HEK293T (cell line): Measurements from ENCODE around the gene INPP4B.

ENCODE experiments used
- ARNT ChIP-seq: fragments of 450-650 bp; IDR thresholded peaks from 2 replicates; pipeline ENCODE4 v1.6.1; 2017; ENCODE audit warnings: mild to moderate bottlenecking
- BHLHE40 ChIP-seq: fragments of 450-650 bp; IDR thresholded peaks from 2 replicates; pipeline ENCODE4 v1.6.1; 2016; ENCODE audit warnings: mild to moderate bottlenecking, moderate library complexity, borderline replicate concordance
- FOXK2 ChIP-seq: fragments of 450-650 bp; IDR thresholded peaks from 2 replicates; pipeline ENCODE4 v1.6.1; 2016; ENCODE audit warnings: mild to moderate bottlenecking
- HDGF ChIP-seq: fragments of 450-650 bp; IDR thresholded peaks from 2 replicates; pipeline ENCODE4 v1.6.1; 2017; ENCODE audit warnings: antibody characterized with exemption, borderline replicate concordance
- SP1 ChIP-seq: fragments of 450-650 bp; IDR thresholded peaks from 2 replicates; pipeline ENCODE4 v1.6.1; 2017
- SUZ12 ChIP-seq: fragments of 450-650 bp; IDR thresholded peaks from 2 replicates; pipeline ENCODE4 v1.6.1; 2016; ENCODE audit warnings: mild to moderate bottlenecking
- TARDBP ChIP-seq: fragments of 450-650 bp; IDR thresholded peaks from 2 replicates; pipeline ENCODE4 v1.6.1; 2016
- ZNF384 ChIP-seq: fragments of 450-650 bp; IDR thresholded peaks from 2 replicates; pipeline ENCODE4 v1.6.1; 2016
- TF ChIP-seq, protein P1 (sequence below): fragments of 450-650 bp; IDR thresholded peaks from 2 replicates; pipeline ENCODE4 v1.6.1; 2016

DNA sequence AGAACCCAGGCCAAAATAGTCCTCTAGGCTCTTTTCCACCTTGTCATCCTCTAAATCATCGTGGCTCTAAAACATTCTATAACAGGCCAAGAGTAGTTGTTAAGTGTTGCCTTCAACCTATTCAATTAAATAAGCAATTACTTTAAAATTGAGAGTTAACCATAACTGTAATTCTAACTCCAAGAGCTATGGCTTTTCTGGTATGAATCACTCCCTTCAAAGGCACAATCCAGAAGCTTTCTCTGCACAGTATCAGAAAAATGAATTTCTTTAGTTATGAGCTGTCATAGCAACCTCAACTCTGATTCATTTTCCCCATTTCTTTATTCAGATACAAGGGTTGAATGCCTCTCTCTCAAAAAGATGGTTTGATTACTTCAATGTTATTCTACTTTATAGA, 21.7 kb downstream of the INPP4B start:
- TF ChIP-seq SP1 = no peak
- no peak for TF ChIP-seq ARNT
- TF ChIP-seq BHLHE40 = no peak
- no peak for TF ChIP-seq TARDBP
- TF ChIP-seq, protein P1, sequence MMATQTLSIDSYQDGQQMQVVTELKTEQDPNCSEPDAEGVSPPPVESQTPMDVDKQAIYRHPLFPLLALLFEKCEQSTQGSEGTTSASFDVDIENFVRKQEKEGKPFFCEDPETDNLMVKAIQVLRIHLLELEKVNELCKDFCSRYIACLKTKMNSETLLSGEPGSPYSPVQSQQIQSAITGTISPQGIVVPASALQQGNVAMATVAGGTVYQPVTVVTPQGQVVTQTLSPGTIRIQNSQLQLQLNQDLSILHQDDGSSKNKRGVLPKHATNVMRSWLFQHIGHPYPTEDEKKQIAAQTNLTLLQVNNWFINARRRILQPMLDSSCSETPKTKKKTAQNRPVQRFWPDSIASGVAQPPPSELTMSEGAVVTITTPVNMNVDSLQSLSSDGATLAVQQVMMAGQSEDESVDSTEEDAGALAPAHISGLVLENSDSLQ = no peak
- TF ChIP-seq SUZ12 = no peak
- TF ChIP-seq FOXK2 = no peak
- TF ChIP-seq ZNF384 = no peak
- TF ChIP-seq HDGF = no peak
